GM21576 (cell line): ENCODE measurements around the gene WDFY4.

Experiments
- ATAC-seq: cut with Tn5 transposase; IDR thresholded peaks from one replicate; pipeline ENCODE4 v1.9.1; 2021; ENCODE audit warnings: mild to moderate bottlenecking, moderate library complexity; ENCODE audit not compliant: unreplicated experiment

WDFY4 gene

DNA sequence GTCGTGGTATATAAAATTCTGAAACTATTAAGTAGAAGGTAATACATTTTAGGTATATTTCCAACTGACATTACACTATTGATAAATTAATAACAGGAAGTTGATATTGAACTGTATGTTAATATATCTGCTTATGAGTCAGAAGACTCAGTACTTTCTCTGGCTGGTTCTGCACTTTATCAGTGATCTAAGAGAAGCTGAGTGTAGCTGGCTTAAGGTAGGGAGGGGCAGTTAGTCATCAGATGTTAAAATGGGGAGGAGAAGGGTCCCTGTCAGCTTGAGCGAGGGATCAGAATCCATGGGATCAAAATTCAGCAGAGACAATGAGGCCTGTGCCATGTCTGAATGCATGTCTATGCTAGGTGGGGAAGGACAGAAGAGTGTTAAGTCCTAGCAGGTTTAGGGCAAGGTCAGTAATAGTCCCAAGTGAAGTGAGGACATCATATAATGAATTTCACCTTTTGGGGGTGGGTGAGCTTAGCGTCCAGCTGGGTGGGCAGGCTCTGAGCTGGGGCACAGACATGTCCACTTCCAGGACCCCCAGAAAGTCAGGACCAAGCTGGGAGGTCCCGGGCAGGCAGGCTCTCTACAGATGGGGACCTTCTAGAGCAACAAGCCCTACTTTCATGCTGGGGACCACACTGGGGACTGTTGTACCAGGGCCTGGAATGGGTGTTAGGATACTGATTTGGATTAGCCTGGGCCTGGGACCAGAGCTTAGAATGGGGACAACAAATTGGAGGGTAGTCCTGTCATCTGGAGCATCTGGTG lies 82.9 kb downstream of the WDFY4 start:
- no peak for ATAC-seq

DNA sequence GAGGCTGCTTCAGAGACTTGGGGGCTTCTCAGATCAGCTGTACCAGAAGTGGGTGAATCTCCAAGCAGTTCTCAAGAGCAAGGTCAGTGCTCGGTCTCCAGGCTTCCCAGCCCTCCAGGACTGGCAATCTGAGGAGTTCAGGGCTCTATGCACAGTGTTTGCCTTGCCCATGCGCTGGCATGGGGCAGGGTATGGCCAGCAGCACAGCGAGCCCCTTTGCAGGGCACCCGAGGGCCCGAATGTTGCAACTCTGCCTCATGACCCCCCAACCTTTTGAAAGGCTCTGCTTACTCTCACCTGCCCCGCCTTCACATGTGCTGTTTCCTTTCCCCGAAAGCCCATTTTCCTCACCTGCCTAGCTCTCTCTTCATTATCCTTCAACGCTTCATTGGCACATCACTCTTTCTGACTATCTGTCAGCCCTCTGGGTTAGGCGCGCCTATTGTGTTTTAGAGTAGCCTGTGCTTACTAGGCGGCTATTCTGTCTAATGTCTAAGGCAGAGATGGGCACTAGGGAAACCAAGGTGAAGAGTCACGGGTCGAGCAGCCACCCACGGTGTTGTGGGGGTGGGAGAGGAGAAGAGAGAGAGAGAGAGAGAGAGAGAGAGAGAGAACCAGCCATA lies 83.6 kb downstream of the WDFY4 start:
- no peak for ATAC-seq

DNA sequence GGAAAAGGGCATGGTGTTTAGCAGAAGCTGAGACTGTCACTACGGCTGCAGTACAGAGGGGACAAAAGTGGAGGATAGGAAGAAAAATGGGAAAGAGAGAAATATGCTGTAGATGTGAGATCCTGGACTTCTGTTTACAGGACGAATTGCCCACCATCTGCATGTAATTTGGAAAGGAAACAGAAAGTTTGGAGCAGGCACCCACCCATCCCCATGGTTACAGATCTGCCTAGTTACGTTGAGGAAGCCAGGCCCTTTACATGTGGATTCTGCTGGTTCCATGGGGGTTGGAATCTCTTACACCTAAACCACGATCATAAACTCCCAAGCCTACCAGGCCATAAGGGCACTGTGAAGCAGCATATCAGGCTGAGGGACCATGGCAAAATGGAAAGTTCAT lies 84.3 kb downstream of the WDFY4 start:
- ATAC-seq: no peak

DNA sequence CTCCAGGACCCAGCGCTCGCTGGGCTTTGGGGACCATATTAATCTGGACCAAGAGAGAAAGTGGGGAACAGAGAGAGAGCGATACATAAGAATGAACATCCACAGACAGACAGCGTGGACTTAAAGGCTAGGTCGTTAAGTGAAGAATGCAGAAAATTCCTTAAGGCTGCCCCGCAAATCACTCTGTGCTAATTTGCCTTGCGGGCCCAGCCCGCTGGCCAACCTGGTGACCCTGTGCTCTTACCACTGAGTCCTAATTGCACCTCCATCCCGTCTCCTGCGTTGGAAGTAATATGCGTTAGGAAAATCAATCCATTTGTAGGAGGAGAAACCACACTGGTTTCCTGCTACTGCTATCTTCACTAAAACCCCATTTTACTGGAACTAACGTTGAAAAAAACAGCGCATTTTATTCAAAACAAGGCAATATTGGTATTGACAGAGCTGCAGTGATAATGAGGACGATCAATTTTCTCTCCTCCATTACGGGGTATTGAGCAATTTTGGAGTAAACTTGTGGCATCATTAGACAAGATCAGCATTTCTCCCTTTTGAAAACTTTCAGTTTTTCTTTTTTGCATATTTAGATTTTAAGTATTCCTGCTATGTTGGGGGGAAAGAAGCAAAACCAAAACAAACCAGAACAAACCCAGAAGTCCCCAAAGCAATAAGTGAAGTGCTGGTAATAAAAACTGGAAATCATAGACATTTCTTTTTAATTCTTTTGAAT lies 85.2 kb downstream of the WDFY4 start:
- ATAC-seq: no peak

DNA sequence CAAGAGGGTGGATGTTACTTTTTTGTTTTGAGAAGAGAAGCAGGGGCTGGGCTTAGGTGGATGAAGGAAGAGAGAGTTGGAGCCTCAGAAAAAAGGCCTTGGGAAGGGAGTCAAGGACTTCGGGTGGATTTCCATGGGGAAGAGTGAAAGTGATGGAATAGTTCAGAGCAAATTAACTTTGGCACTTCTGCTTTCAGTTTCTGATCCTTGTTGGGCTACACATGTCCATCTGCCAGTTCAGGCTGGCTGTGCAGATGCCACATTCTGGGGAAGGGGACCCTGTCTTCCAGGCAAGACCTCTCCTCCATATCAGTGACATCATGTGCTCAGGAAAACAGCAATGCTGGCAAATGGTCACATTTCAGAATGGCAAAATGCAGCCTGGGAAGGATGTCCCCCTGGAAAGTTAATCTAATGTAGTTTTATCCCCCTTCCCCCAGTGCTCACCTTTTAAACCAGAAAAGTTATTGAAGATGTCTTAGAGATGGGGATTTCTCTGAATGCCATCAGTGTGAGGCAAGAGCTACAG lies 86.0 kb downstream of the WDFY4 start:
- ATAC-seq: no peak

DNA sequence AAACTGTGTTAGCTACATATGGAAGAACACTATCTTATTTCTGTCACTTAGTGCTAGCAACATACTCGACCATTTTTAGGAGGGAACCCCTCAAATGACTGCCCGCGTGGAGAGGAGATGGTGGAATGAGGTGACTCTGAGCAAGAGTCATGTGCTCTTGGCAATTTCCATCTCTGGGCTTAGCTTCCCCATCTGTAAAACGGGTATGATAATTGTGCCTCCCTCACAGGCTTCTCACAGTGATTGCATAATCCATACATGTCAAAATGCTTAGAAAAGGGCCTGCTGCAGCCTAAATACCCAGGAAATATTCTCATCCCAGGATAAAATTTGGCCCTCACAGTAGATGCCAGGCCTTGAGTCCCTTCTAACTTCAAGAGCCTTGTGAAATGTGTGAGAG lies 86.6 kb downstream of the WDFY4 start:
- no peak for ATAC-seq

DNA sequence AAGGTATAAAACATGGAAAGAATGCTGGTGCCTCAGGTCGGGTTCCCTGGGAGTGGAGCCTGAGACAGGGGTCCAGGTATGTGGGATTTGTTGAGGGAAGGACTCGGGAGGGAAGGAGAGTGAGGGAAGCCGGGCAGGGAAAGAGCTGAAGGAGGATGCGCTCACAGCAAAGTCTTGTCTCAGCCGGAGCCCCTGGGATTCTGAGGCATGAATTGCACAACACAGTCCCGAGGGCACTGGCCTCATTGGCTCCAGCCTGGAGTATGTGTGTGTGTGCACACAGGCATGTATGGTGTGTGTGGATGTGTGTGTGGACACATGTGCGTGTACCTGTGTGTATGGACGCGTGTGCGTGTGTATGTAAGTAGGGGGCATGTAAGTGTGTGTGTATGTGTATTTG lies 87.4 kb downstream of the WDFY4 start:
- ATAC-seq: no peak

DNA sequence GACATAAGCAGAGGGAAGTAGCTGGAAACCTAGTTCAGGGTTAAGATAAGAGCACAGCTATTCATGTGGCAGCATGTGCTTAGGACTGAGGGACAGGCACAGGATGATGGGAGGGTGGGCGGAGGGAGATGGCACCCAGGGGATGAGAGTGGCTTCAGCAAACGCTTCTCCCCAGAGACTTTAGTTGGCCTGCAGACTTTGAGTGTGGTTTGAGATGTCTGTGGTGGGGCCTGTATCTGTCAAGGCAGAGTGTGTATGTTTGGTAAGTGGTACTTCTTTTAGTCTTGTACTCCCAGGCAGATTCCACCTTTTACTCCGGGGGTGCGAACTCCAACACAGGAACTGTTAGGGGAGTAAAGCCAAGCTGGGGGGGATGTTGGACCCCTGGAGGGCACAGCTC lies 88.9 kb downstream of the WDFY4 start:
- ATAC-seq: no peak

DNA sequence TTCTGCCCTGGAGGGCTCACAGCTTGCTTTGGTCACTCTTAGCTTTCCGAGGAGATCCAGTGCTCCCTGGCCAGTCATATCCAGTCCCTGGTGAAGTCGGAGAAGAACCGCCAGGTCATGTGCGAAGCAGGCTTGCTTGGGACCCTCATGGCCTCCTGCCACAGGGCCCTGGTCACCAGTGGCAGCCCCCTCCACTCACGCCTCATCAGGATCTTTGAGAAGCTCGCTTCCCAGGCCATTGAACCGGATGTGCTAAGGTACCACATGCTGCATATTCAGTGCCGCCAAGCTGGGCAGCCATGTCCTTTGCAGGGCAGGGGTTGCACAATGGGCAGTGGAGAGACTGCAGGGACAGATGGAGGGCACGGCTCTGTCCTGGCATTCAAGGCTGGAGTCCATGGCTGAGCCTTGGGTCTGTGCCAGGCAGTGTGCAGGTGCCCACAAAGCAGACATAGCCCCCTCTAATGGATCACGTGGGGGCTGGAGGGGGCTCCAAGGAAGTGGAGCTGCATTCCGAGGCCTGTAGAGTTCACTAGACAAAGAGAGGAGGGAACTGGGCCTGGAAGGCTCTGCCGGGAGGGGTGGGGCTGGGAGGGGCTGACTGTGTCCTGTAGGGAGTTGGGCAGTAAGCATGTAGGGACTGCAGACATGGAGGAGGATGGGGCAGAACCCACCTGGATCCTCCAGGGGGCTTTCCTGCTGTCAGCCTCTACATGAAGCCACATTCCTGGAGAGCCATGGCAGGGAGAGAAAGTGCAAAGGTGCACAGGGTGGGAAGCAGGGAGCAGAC lies 89.9 kb downstream of the WDFY4 start:
- ATAC-seq: no peak

DNA sequence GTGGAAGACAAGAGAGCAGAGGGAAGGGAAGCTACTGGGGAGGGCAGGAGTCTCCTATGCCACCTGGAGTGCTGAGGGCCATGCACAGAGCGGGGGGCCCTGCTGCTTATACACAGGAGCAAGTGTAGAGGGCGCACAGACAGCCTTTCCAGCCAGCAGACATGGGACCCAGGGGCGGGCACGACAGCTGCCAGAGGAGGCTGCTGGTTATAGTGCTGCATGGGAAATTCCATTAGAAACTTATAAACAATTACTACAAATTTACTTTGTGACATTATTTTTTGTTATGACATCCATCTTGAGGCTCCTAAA lies 90.5 kb downstream of the WDFY4 start:
- no peak for ATAC-seq

DNA sequence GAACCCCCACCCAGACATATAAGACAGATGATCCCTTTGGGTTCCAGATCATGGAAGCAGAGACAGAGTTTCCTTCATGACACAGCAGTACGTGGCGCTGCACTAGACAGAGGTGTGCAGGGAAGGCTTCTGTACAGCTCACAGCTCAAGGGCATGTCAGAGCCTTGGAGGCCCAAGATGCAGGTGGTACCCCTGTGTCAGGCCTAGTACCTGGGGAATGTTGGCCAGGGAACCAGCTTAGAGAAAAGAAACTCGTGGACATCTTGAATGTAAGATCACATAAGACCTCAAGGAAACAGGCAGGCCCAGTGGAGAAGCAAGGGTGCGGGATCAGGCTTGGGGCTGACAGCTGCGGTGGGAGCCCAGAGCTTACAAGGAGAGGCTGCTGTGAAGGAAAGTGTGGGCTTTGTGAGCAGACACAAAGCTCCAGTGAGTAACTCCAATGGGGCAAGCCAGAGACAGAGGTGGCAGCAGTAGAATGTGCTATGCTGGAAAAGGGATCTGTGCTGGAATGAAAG lies 91.4 kb downstream of the WDFY4 start:
- ATAC-seq: no peak

DNA sequence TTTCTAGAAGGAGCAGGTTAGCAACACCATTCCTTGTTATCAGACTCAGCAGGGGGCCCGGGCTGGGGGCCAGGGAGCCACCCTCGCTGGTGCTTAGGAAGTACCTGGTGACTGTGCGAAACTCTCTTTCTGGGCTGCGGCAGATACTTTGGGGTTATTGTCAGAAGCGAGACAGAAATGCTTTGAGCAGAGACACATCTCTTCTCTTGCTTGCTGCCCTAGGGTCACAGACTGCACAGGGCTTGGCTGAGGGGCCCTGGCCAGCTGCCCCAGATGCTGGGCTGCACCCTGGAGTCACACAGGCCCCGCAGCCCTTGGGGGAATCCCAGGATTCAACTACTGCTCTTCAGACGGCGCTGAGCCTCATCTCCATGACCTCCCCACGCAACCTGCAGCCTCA lies 91.9 kb downstream of the WDFY4 start:
- no peak for ATAC-seq

DNA sequence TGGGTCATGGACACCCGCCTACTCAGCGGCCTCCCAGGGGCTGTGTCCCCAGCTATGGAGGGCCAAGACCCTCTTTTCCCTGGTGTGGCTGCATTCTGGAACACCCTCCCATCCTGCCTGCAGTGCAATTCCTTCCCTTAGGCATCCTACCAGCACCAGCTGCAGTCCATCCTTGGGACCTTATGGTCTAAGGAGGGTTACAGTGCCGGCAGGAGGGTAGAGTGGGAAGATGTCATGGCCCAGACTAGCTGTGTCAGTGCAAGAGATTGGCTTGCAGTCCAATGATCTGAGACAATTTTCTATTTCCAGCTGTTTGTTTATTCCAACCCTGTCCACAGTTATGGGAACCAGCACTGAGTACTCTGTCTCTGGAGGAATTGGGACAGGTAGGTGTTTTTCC lies 92.4 kb downstream of the WDFY4 start:
- no peak for ATAC-seq

DNA sequence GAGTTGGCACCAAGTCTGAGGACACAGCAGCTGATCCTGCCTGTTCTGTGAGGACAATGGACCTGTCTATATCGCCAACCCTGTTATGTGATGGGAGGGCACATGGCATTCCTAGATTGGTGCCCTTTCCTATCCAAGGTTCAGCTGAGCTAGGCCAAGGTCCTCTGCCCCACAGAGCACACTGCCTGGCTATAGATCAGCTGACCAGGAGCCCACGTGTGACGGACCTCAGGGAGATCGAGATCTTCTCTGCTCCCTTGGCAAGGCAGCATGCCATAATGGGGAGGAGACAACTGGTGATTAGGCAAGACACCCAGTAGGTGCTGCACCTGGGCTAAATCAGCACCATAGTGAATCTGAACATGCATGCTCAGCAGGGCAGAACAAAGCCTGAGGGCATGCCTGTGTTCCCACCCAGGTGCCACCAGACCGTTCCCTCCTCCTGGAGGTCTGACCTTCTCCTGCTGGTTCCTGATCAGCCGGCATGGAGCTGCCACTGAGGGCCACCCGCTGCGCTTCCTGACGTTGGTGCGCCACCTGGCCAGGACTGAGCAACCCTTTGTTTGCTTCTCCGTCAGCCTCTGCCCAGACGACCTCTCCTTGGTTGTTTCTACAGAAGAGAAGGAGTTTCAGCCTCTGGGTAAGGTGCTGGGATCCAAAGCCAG lies 93.7 kb downstream of the WDFY4 start:
- ATAC-seq: no peak

DNA sequence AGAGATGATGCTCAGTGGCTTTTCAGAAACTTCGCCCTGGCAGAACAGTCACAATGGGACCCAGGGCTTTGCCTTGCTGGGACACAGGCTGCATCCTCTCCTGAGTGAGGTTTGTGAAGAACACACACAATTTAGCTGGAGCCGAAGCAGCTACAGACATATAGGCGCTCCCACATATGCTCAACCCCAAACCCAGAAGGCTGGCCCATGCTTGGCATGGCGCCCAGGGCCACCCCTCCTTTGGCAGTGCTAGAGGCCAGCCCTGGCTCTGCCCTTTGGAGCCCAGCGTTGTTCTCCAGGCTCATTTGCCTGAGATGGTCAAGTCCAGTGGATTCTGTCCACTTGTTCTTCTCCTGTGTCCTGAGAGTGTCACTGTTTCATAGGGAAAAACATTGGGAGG lies 94.4 kb downstream of the WDFY4 start:
- no peak for ATAC-seq

DNA sequence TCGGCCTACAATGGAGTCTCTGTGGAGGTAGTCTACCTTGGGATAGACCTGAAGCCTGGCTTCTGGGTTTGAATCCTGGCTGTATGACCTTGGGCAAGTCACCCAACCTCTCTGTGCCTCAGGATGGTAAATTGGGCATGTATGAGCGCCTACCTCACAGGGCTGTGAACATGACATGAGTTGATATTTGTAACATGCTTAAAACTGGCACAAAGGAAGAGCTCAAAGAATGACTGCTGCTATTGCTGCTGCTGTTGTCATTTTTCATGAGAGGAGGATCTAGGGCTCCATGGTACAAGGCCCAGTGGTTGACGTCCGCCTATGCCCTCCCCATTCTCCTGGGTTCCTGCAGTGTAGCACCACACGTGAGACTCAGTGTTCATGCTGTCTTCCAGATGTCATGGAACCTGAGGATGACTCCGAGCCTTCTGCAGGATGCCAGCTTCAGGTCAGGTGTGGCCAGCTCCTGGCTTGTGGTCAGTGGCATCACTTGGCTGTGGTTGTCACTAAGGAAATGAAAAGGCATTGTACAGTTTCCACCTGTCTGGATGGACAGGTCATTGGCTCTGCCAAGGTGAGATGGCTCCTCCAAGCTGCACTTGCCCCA lies 95.0 kb downstream of the WDFY4 start:
- no peak for ATAC-seq

DNA sequence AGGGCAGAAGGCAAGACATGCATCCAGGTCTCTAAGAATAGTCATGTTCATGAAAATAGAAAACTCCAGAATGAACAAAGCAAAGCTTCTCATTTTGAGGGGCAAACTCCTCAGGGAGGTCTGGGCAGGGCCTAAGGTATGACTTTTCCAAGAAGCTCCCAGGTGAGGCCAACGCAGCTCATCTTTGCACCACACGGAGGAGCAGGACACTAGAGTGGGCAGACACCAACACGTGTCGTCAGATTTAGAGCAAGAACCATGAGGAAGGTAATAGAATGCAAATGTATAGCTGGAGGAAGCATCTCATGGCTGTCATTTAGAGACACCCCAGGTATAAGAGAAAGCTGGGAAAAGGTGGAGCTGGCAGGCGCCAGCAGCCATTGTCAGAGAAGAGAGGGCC lies 95.7 kb downstream of the WDFY4 start:
- ATAC-seq: no peak

DNA sequence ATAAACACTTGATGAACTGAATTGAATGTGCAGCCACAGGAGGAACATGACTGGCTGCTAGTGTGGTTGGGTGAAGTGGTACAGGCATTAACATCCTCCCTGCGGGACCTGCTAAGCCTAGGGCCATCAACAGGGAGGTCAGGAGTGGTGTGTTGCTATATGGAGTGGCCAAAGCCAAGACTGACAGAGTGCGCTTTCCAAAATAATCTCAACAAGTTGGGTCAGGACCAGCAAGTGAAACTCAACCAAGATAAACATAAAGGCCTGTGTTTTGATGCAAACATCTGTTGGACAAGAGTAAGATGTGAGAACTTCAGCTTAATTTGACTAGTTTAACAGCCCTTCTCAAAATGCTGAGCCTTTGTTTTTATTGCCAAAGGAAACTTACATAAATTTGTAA lies 97.7 kb downstream of the WDFY4 start:
- ATAC-seq: no peak

DNA sequence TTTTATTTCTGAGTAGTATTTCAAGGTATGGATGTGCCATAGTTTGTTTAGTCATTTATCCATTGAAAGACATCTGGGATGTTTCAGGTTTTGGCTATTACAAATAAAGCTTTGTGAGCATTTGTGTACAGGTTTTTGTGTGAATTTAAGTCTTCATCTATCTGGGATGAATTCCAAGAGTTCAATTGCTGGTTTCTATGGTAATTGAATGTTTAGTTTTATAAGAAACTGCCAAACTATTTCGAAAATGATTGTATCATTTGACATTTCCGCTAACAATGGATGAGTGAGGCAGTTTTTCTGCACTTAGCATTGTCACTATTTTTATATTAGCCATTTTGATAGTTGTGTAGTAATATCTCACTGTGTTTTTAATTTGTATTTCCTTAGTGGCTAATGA lies 99.4 kb downstream of the WDFY4 start:
- no peak for ATAC-seq

DNA sequence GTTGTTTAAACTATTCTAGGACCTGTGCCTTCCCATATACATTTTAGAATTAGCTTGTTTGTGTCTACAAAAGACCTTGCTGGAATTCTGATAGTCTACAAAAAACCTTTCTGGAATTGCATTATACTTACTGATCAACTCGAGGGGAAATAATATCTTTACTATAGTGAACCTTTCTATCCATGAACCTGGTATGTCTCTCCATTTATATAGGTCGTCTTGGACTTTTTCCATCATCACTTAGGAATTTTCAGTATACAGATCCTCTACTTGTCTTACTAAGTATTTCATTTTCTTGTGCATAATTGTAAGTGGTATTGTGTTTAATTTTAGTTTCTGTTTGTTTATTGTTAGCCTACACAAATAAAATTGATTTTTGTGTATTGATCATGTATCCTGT lies 101.1 kb downstream of the WDFY4 start:
- ATAC-seq: no peak
